CD4-positive, alpha-beta T cell treated with Interleukin-15 for 1 hour (primary cell): ENCODE measurements around the gene CEACAM19.
"Not testable (repeated sequence)": the region's sequence is repeated elsewhere in the genome, so short reads cannot be mapped to it uniquely, and the experiment has no call there.

Experiments used
- DNase-seq: peaks from one replicate; pipeline ENCODE4 v3.0.0-alpha.2; 2020

Gene CEACAM19

GRCh38 chr19:44677019-44677811 lies 5.9 kb downstream of the CEACAM19 start:
- no peak for DNase-seq

DNA sequence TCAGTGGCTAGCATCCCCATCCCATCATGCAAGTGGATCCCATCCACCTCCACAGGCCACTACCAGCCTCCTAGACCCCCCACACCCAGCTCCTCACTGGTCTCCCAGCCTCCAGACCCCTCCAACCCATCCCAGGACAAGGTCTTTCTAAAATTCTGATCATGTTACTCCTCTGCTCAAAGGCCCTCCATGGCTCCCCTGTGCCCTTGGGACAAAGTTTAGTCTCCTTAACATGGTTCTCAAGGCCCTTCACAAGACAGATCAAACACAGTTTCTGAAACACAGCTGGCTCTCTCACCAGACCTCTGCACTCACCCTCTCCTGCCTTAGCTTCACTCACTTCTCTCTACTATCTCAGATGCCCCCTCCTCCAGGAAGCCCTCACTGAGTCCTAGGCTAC lies 9.3 kb downstream of the CEACAM19 start:
- DNase-seq = no peak

DNA sequence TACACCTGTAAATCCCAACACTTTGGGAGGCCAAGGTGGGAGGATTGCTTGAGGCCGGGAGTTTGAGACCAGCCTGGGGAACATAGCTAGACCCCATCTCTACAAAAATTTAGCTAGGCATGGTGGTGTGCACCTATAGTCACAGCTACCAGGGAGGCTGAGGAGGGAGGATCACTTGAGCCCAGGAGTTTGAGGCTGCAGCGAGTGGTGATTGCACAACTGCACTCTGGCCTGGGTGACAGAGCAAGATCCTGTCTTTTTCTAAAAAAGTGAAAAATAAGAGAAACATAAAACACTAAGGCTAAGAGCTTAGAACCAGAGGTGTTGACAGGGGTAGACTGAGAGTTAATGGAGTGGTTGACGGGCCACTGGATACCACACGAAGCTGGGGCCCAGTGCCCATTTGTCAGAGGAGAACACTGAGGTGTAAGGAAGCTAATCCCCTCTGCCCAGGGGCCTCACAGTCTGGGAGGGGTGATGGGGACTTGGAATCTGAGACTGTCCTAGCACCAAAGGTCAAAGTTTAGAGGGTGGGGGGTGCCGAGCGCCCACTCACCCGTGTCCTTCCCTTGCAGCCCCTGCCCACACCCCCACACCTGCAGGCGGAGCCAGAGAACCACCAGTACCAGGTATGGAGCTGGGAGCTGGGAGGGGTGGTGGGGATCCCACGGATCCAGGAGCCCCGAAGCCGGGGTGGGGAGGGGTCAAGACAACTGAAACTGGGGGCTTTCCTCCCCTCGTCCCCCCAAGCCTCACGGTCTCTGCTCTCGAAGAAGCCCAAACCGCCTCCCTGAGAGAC lies 10.9 kb downstream of the CEACAM19 start:
- DNase-seq = no peak

DNA sequence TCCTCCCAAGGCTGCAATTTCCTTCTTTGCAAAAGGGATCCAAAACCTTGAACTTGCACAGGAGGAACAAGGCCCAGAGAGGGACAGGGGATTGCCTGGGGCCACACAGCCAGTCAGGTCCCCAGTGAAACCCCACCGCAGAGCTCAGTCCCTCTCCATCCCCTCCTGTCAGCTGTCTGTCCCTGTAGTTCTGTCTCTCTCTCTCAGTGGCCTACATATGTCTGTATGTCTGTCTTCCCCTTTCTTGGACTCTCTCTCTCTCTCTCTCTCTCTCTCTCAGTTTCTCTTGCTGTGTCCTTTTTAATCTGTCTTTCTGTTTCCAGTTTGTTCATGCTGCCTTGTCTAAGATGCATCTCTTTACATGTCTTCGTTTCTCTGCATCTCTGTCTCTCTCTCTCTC lies 11.5 kb downstream of the CEACAM19 start:
- DNase-seq = no peak

DNA sequence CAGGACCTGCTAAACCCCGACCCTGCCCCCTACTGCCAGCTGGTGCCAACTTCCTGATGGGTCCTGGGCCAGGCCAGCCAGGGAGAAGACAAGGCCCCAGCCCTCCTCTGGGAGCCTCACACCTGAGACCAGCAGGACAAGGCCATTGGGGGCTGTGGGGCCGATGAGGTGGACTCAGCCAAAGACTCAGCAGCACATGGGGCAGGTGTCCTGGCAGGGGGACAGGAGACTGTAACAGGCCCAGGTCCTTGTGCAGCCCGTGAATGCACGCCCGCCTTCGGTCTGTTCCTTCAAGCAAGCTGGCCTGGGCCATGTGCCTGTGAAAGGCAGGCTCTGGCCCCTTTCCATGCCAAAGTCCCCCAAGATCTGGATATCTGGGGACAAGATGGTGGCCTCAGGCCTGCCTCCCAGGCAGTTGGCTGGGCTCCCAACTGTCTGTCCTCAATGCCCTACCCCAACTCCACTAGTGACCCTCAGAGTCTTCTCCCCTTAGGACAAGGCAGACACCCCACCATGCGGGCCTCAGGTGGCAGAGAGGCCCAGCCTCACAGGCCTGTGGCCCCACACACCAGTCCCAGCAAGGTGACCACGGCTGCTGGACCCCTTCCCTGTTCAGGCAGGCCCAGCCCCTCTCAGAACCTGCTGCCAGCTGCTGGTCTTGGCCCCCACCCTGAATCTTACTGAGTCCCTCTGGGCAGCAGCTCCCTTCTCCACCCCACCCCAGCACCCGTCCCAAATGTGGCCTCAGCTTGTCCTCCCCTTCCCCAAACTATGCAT lies 12.3 kb downstream of the CEACAM19 start:
- no peak for DNase-seq

DNA sequence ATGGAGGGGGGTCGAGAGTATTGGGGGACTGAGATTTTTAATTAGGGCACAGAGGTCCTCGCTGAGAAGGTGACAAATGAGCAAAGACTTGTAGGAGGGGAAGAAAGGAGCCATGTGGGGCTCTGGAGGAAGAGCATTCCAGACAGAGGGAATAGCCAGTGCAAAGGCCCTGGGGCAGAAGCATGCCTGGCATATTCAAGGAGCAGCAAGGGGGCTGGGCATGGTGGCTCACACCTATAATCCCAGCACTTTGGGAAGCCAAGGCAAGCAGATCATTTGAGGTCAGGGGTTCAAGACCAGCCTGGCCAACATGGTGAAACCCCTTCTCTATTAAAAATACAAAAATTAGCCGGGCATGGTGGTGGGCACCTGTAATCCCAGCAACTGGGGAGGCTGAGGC lies 13.1 kb downstream of the CEACAM19 start:
- not testable (repeated sequence) for DNase-seq

DNA sequence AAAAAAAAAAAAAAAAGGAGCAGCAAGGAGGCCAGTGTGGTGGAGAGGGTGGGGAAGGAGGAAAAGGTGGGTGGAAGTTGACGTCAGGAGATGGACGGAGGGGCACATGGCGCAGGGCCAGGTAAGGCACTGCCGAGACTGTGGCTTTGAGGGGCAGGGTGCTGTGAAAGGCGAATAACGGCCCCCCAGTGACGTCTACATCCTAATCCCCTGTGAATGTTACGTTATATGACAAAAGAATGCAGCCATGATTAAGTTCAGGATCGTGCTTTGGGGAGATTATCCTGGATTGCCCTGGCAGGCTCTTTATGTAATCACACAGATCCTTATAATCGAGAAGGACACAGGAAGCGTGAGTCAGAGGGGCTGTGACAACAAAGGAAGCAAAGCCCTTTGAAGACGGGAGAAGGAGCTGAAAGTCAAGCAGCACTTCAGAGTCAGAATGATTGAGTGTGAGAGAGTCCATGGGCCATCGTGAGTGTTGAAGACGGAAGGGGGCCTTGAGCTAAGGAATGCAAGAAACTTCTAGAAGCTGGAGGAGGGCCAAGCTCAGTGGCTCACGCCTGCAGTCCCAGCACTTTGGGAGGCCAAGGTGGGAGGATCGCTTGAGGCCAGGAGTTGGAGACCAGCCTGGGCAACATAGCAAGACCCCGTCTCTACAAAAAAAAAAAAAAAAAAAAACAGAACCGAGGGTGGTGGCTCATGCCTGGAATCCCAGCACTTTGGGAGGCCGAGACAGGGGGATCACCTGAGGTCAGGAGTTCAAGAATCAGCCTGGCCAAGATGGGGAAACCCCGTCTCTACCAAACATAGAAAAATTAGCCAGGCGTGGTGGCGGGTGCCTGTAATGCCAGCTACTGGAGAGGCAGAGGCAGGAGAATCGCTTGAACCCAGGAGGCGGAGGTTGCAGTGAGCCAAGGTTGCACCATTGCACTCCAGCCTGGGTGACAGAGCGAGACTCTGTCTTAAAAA lies 13.9 kb downstream of the CEACAM19 start:
- peak; percentile 36 for DNase-seq

DNA sequence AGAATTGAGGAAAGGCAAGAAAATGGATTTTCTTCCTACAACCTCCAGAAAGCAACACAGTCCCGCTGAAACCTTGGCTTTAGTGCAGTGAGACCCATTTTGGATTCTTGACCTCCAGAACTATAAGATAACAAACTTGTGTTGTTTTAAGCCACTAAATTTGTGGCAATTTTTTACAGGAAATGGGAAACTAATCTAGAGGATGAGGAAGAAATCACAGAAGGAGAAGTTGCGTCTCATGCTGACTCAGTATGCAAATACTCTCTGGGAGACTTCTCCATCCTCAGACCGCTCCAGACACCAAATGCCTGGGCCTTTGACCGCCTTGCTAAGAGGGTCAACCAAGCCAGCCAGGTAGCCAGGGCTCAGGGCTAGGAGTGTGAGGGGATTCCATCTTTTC lies 14.6 kb downstream of the CEACAM19 start:
- DNase-seq = peak; percentile 41

- no peak for DNase-seq
Measured at GRCh38 chr19:44686896-44687295, 15.6 kb downstream of the CEACAM19 start.

- no peak for DNase-seq
Measured at GRCh38 chr19:44687888-44688287, 16.6 kb downstream of the CEACAM19 start.

DNA sequence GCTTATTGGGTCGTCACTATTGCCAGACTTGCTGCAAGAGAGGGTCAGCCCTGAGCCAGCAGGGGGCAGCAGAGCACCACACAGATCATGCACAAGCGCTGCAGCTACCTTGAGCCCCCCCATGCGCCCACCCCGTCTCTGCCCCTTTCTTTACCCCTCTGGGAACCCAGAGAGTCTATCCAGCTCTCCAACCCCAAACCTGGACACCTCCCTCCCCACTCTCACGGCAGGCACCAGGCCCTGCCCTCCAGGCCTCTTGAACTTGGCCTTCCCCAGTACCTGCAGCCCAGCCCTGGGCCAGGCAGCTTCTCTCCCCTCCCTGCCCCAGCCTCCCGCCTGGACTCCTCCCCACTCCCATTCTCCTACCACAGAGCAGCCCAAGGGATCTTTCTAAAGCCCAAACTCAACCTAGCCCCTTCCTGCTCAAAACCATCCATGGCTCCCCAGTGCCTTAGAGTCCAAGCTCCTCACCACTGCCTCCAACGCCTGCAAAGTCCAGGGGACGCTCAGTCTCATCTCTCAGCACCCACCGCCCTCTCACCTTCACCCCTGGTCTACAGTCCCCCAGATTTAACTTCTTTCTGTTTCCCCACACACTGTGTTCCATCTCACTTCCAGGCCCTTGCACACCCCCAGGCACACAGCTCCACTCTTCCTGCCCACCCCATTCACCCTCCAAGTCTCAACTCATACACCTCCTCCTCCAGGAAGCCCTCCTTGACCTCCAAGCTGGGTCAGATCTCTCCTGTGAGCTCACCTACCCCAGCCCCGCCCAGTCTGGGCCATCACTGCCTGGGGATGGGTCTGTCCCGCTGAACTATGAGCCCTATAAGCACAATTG lies 18.2 kb downstream of the CEACAM19 start:
- DNase-seq = peak; percentile 69

- no peak for DNase-seq
Measured at GRCh38 chr19:44690131-44690440, 18.8 kb downstream of the CEACAM19 start.

DNA sequence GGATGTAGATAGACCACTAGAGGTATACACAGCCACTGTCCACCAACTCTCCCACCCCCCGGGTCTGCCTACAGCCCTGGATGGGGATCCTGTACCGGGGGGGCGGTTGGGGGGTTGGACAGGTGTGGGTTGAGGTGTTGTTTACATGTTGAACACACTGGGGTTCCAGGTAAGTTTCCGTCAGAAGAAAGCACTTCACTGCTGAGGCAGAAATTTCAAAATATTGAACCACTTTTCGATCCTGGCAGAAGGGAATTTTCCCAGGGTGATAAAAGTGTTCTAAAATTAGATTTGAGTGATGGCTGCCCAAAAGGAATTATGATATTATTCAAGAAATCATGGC lies 21.1 kb downstream of the CEACAM19 start:
- DNase-seq = no peak

GRCh38 chr19:44694184-44694579 lies 22.9 kb downstream of the CEACAM19 start:
- peak; percentile 24 for DNase-seq

DNA sequence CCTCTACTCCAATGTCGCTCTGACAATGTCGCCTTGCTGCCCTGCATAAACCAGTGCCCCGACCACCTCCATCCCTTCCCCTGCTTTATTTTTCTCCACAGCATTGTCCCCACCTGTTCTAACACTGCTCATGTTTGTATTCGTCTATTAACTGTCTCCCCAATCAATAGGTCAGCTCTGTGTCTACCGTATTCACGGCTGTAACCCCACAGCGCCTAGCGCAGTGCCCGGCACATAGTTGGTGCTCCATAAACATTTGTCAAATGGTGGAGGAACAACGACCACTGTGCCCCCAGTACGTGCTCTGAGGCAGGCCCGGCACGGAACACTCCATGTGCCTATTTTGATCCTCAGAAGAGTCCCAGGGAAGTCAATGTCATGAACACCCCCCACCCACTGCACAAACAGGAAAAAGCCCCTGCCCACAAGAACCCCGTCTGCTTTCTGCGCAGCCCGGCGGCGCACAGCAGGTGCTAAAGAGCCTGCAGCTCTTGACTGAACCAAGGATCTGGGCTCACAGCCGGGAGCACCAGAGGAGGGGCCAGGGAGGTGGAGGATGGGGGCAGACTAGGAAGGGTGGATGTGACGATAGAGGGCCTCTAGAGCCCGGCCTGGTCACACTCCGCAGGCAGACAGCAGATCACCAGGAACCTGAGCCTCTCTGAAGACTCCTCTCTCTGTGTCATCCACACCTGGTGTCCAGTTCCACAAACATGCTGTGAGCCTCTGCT lies 25.8 kb downstream of the CEACAM19 start:
- no peak for DNase-seq

DNA sequence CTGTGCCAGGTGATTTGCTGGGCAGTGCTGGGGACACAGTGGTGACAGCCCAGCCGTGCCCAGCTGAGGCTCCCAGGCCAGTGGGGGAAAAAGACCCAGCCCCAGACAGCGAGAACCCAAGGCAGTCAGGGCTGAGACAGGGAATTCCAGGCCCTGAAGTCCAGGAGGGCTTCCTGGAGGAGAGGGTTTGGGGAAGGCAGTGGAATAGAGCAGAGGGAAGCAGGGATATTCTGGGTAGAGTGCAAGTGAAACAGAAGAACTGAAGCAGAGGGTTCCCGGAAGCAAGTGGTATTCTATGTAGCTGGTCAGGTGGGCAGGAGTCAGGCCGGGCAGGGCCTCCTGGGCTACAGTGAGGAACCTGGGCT lies 26.4 kb downstream of the CEACAM19 start:
- DNase-seq = no peak

DNA sequence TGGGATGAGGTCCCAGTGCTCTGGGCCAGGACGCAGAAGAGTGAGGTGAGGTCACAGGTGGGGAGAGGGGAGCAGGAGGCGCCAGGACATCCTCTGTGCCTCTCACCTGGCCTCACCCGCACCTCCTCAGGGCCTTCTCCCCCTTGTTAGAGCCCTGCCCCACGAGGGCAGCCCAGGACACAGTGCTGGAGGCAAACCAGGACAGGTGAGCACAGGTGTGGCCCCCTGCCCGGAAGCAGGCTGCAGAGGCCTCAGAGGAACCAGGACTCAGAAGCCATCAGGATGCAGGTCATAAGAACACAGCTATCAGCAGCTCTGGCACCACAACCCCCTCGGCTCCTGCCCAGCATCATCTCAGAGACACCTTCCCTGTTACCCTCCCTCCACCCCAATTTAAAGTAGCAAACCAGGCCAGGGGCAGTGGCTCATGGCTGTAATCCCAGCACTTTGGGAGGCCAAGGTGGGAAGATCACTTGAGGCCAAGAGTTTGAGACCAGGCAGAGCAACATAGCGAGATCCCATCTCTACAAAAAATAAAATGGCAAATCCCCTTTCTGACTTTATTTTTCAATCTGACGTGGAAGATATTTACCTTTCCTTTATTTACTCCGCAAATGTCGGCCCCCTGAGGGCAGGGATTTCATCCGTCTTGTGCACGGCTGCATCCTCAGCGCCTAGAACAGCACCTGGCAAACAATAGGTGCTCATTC lies 27.4 kb downstream of the CEACAM19 start, which contains the start of gene CEACAM16:
CEACAM16 (plus strand) TSS at position 660 of the 710 bp plus-strand sequence. CDS start 2,306 bp downstream, outside the sequence.
- DNase-seq = no peak

DNA sequence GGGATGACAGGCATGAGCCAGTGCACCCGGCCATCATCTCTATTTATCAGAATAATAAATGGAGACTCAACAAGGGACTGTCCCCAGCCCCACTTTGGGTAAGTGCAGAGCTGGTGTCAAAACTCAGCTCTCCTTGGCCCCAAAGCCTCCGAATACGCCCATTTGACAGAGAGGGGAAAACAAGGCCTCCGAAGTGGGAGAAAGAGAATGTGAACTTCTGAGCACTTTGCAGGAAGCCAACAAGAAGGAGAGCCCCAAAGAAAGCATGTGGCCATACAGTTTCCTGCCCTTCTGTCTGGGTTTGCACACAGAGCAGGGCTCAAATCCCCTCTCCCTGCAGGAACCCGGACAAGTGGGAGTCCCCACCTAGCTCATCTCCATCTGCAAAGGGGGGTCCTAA lies 29.3 kb downstream of the CEACAM19 start:
- no peak for DNase-seq

- no peak for DNase-seq
Measured at GRCh38 chr19:44701228-44701627, 29.9 kb downstream of the CEACAM19 start.

GRCh38 chr19:44702551-44703176 lies 31.4 kb downstream of the CEACAM19 start:
- DNase-seq = no peak
